Glutamatergic neuron (in vitro differentiated cells): ENCODE data around the gene IQCK. TPM values are rescaled to one million over a fixed set of nuclear protein-coding genes. Genes with fewer than 3 reads are reported as not detected.

Source experiments
- DNase-seq: peaks from one replicate; pipeline ENCODE4 v3.0.0; 2022
- H3K27ac Mint-ChIP-seq: one replicate; pipeline ENCODE4 v1.8.0; 2020; ENCODE audit warnings: mild to moderate bottlenecking, mixed read lengths, inconsistent platforms; ENCODE audit not compliant: unreplicated experiment
- H3K27me3 Mint-ChIP-seq: one replicate; pipeline ENCODE4 v1.8.0; 2020; ENCODE audit warnings: mild to moderate bottlenecking, moderate library complexity, mixed read lengths, inconsistent platforms; ENCODE audit not compliant: unreplicated experiment
- H3K36me3 Mint-ChIP-seq: one replicate; pipeline ENCODE4 v1.8.0; 2020; ENCODE audit warnings: mild to moderate bottlenecking, mixed read lengths, inconsistent platforms; ENCODE audit not compliant: unreplicated experiment
- H3K4me1 Mint-ChIP-seq: one replicate; pipeline ENCODE4 v1.8.0; 2020; ENCODE audit warnings: mild to moderate bottlenecking, low read depth, mixed read lengths, inconsistent platforms; ENCODE audit not compliant: unreplicated experiment
- H3K4me3 Mint-ChIP-seq: one replicate; pipeline ENCODE4 v1.8.0; 2020; ENCODE audit warnings: mild to moderate bottlenecking, mixed read lengths, inconsistent platforms; ENCODE audit not compliant: unreplicated experiment
- H3K9me3 Mint-ChIP-seq: one replicate; pipeline ENCODE4 v1.8.0; 2020; ENCODE audit warnings: mild to moderate bottlenecking, moderate library complexity, mixed read lengths, inconsistent platforms; ENCODE audit not compliant: unreplicated experiment
- total RNA-seq: library from RNA; stranded (reverse); fragmentation: NEBNext Ultra II Directional; extraction: Animal tissue kit (Norgen Biotek cat#: 25700); gene quantifications from one replicate; pipeline ENCODE4 v1.2.1, GENCODE V29; 2021; ENCODE audit not compliant: unreplicated experiment
- TF ChIP-seq, protein P1 (sequence below): fragments of 200-600 bp; sonication (generic); IDR thresholded peaks from one replicate; pipeline ENCODE4 v1.5.0; 2021; ENCODE audit not compliant: partially characterized antibody, unreplicated experiment

The IQCK gene
- total RNA-seq, 1 donor from 2014 or later: 5.1 TPM

DNA sequence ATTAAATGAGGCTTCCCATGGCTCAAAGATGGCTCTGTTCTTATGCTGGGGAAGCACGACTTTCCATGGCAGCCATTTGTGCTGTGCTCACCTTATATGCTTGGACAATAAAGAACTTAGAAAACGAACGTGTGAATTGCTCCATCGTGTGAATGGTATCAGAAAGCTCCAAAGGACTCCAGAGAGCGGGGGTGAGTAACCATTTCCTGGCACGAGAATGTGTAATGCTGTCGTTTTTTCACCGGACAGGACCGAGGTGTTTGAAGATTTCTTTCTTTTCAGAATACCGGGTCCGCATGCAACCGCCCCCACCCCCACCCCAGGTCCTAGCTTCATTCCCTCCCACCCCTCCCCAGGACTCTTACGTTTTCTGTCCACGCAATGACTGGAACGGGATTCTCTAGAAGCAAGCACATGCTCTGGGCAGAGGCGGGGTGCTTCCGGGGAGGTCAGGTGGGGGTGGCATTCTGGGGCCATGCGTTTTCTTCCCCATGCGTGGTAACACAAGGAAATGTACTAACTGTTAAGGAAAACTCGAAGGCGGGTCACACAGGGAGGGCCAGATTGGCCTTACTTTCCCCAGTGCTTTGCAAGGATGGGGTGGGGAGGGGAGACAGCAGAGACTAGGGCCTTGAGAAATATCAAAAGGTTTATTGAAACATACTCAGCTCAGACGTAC lies 140.4 kb downstream of the IQCK start:
- no peak for DNase-seq
- Mint-ChIP-seq H3K36me3 (no peaks in the 10 kb centered on the region), H3K27me3 (no peaks in the 10 kb centered on the region), H3K27ac (no peak overlapping the region), H3K9me3 (peaks cover 2% of the 10 kb centered on the region), H3K4me3 (no peak overlapping the region), H3K4me1 (peaks cover 13% of the 10 kb centered on the region)
- TF ChIP-seq, protein P1, sequence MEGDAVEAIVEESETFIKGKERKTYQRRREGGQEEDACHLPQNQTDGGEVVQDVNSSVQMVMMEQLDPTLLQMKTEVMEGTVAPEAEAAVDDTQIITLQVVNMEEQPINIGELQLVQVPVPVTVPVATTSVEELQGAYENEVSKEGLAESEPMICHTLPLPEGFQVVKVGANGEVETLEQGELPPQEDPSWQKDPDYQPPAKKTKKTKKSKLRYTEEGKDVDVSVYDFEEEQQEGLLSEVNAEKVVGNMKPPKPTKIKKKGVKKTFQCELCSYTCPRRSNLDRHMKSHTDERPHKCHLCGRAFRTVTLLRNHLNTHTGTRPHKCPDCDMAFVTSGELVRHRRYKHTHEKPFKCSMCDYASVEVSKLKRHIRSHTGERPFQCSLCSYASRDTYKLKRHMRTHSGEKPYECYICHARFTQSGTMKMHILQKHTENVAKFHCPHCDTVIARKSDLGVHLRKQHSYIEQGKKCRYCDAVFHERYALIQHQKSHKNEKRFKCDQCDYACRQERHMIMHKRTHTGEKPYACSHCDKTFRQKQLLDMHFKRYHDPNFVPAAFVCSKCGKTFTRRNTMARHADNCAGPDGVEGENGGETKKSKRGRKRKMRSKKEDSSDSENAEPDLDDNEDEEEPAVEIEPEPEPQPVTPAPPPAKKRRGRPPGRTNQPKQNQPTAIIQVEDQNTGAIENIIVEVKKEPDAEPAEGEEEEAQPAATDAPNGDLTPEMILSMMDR: no peak

DNA sequence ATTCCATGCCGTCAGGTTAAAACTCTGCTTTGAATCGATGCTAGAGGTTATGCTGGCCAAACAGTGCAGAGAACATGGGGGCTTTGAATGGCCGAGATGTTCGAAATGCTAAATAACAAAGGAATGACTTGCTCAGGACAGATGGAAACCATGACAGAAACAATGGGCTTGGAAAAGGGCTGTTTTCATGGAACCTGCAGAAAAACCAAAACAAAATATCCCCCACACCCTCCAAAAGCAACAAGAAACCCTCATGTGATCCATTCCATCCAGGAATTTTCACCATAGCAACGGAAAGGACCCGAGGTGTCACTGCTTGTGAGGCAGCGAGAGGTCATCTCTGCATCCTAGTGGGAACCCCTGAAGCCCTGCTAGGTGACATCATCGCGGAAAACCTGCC lies 141.1 kb downstream of the IQCK start:
- H3K27me3 Mint-ChIP-seq: no peaks in the 10 kb centered on the region
- no peak overlapping the region for H3K27ac Mint-ChIP-seq
- peaks cover 2% of the 10 kb centered on the region for H3K9me3 Mint-ChIP-seq
- H3K4me1 Mint-ChIP-seq: peaks cover 13% of the 10 kb centered on the region
- TF ChIP-seq, protein P1: no peak
- no peaks in the 10 kb centered on the region for H3K36me3 Mint-ChIP-seq
- no peak overlapping the region for H3K4me3 Mint-ChIP-seq
- no peak for DNase-seq

DNA sequence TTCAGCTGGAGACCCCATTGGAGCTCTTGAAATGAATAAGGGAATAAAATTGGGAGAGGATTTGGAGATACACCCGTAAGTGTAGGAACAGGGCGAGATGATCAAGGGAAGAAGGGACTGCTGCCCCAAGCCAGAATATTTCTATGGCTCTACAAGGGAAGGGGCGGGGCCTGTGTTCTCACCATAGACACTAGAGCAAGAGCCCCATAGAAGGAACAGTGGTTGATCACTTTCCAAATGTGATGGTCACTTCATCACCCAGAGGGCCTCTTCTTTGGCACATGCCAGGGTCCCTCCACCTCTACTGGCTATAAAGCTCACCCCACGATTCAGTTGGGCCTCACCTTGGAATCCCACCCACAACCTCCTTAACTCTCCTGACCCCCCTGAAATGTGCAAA lies 141.5 kb downstream of the IQCK start:
- H3K4me1 Mint-ChIP-seq: peaks cover 9% of the 10 kb centered on the region

DNA sequence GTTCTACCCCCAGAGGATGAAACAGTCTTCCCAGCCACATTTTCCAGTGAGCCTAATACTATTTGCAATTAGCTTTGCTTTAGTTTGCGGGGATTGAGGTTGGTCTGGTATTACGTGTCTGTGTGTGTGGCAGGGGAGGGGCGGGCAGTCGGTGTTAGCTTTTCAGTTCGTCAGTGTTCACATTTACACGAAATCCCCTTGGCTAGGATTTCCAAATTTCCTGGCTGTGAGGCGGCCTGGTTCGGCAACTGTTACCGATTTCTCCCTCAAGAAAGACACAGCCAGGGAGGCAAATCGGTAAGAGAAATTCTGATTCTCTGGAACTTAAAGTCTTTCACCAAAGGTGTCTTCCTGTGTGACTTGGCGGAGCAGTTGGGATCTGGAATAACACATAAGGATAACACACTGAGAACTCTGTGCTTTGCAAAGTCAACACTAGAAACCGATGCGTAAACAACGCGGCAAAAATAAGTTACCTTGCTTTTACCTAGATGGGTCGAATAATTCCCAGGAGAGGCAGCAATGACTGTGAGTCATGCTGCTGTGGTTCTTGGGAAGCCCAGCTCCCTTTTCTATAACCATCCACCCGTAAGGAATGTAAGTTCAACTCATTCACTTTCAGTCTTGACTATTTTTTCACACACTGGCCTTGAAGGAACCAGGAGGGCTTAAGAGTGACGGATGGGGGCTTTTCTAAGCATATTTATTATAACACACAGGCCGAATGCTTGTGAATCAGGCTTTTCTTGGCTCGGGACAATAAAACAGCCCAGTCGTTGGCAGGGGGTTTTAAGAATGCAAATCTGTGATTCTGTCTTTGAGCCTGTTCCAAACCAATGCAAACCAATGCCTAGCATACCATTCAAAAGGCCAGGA lies 142.3 kb downstream of the IQCK start:
- no peak overlapping the region for H3K4me3 Mint-ChIP-seq
- peaks cover 2% of the 10 kb centered on the region for H3K9me3 Mint-ChIP-seq
- no peaks in the 10 kb centered on the region for H3K36me3 Mint-ChIP-seq
- peaks cover 8% of the 10 kb centered on the region for H3K4me1 Mint-ChIP-seq
- no peak overlapping the region for H3K27ac Mint-ChIP-seq
- DNase-seq: no peak
- TF ChIP-seq, protein P1: no peak
- H3K27me3 Mint-ChIP-seq: no peaks in the 10 kb centered on the region

More for the DNA sequence above, 141.5 kb downstream of the IQCK start:
- Mint-ChIP-seq H3K27me3 (no peaks in the 10 kb centered on the region), H3K27ac (no peak overlapping the region), H3K4me3 (no peak overlapping the region), H3K9me3 (peaks cover 2% of the 10 kb centered on the region), H3K36me3 (no peaks in the 10 kb centered on the region)
- no peak for DNase-seq
- TF ChIP-seq, protein P1: no peak

DNA sequence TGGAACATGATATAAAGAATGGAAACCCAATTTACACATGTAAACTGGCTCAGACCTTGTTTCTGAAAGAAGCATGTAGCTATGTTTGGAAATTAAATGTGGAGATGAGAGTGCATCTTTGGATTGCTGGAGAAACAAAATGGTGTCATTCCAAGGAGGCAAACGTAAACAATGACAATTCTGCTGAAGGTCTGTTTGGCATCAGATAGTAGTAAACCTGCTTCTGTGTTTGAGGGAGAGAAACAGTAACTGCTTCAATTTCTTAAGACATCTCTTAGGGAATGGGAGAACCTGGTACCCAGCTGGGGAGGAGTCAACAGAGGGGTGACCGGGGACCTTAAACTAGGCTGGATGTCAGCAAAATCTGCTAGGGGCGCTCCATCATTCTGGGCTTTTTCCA lies 143.1 kb downstream of the IQCK start:
- H3K4me3 Mint-ChIP-seq: no peak overlapping the region
- H3K27me3 Mint-ChIP-seq: no peaks in the 10 kb centered on the region
- peaks cover 8% of the 10 kb centered on the region for H3K4me1 Mint-ChIP-seq
- DNase-seq: no peak
- H3K36me3 Mint-ChIP-seq: no peaks in the 10 kb centered on the region
- peaks cover 2% of the 10 kb centered on the region for H3K9me3 Mint-ChIP-seq
- TF ChIP-seq, protein P1: no peak
- no peak overlapping the region for H3K27ac Mint-ChIP-seq
